ENCODE measurements around the gene OBSCN.

OBSCN gene

DNA sequence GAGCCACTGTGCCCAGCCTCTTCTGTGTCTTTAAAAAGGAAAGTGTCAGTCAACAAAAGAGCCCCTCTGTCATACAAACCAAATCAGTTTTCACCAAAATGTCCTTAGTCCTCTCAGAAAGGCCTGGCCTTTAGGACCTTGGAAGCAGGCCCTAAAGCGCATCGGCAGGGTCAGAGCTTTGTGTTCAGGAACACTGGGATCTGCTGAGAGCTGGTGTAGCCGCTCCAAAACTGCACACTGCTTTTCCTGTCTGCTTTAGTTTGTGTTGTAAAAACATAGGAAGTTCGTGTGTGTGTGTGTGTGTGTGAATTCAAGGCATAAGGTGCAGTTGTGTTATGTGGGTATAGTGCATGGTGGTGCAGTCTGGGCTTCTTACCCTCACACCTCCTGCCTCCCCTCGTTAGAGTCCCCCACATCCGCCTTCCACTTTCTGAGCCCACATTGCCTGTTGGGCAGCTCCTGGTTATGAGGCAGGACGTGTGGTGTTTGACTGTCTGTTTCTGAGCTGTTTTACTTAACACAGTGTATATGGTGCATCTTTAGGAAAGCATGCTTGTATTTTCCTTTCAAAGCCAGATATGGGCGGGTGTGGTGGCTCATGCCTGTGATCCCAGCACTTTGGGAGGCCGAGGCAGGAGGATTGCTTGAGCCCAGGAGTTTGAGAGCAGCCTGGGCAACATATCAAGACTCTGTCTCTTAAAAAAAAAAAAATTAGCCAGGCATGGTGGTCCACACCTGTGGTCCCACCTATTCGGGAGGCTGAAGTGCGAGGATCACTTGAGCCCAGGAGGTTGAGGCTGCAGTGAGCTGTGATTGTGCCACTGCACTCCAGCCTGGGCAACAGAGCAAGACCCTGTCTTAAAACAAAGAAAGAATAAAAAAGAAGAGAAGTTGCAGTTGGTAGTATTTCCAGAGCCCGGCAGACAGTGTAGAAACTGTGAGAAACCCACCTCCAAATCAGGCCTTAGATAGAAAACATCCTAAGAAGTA is 29.8 kb upstream of the OBSCN start:
- ChIA-PET POLR2A (no interaction called here), CTCF (no interaction called here)
- TF ChIP-seq HDGF (IDR thresholded peaks at IDR 0.05; ENCODE audit: borderline replicate concordance) (no peak), FOXK2 (IDR thresholded peaks at IDR 0.05) (no peak), FOXM1 (IDR thresholded peaks at IDR 0.05; ENCODE audit: borderline replicate concordance) (no peak), ZNF384 (IDR thresholded peaks at IDR 0.05) (no peak), PKNOX1 (IDR thresholded peaks at IDR 0.05) (no peak), ARNT (IDR thresholded peaks at IDR 0.05) (no peak), BHLHE40 (IDR thresholded peaks at IDR 0.05; ENCODE audit: borderline replicate concordance) (no peak), SP1 (IDR thresholded peaks at IDR 0.05) (no peak), NFRKB (IDR thresholded peaks at IDR 0.05) (no peak), FOXA1 (IDR thresholded peaks at IDR 0.05) (no peak), ELF4 (IDR thresholded peaks at IDR 0.05) (no peak), L3MBTL2 (conservative IDR thresholded peaks at IDR 0.05) (no peak), CTBP1 (IDR thresholded peaks at IDR 0.05; ENCODE audit: borderline replicate concordance) (no peak), LEF1 (IDR thresholded peaks at IDR 0.05; ENCODE audit: borderline replicate concordance) (no peak)
- no peak for DNase-seq (ENCODE audit: extremely low spot score)

- CTCF ChIA-PET = no interaction called here
- DNase-seq (ENCODE audit: extremely low spot score) = no peak
- TF ChIP-seq ELF4 (IDR thresholded peaks at IDR 0.05) (no peak), SP1 (IDR thresholded peaks at IDR 0.05) (no peak), FOXA1 (IDR thresholded peaks at IDR 0.05) (no peak), HDGF (IDR thresholded peaks at IDR 0.05; ENCODE audit: borderline replicate concordance) (no peak)
- POLR2A ChIA-PET = no interaction called here
Observed at GRCh38 chr1:228178737-228179684, 28.8 kb upstream of the OBSCN start.

DNA sequence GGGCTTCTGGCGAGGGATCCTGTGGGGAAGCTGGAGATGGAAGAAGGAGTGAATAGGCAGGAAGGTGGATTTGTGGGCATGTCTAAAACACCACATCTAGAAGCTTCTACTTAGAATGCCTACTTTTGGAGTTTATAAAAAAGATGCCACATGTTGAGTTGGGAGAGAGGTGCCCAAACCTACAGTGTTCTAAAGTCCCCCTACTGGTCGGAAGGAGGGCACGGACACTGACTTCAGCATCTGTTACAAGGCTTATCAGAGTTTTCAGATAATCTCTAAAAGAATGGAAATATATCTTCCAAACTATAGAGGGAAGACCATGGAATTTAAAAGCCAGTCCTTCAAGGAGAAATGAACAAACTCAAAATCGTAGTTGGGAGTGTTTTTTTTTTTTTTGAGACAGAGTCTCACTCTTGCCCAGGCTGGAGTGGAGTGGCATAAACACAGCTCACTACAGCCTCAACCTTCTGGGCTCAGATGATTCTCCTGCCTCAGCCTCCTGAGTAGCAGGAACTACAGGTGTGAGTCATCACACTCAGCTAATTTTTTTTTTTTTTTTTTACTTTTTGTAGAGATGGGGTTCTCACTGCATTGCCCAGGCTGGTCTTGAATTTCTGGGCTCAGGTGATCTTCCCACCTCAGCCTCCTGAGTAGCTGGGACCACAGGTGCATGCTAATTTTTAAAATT is 27.4 kb upstream of the OBSCN start:
- ChIA-PET POLR2A (no interaction called here), CTCF (interaction anchor here (0.7 to 1.0 kb wide), 3 partner anchors 26 to 50 kb away, joined by 3 to 4 read pairs (median 4); no protein-coding TSS in a partner anchor)
- TF ChIP-seq FOXK2 (IDR thresholded peaks at IDR 0.05) (no peak), FOXM1 (IDR thresholded peaks at IDR 0.05; ENCODE audit: borderline replicate concordance) (no peak)
- DNase-seq (ENCODE audit: extremely low spot score) = no peak

DNA sequence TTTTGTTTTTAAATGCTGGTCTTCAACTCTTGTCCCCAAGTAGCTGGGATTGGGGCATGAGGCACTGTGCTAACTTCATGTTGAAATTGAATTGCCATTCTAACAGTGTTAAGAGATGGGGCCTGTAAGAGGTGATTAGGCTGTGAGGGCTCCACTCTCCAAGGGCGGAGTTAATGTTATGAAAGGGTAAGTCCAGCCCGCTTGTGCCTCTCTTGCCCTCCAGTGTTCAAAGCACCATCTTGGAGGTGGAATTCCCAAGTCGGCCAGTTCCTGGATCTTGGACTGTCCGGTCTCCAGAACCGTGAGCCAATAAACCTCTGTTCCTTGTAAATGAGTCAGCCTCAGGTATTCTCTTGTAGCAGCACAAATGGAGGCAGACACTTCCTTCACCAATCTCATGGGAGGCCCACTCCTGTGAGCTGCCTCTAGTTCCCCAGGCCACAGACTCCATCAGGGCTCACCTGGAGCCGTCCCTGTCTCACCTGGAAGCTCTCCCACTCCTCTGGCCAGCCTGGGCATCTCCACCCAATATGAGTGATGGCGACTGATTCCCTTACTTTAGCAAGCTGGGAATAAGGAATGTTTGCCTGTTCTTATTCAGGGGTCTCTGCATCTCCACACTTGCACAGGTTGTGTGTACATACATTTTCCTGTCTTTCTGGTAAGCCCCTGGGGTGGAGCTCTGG is 26.7 kb upstream of the OBSCN start:
- CTCF ChIA-PET = interaction anchor here (0.7 kb wide), 1 partner anchor 26 kb away, joined by 3 read pairs; no protein-coding TSS in a partner anchor
- POLR2A ChIA-PET = no interaction called here
- TF ChIP-seq FOXK2 (IDR thresholded peaks at IDR 0.05) (no peak), FOXA1 (IDR thresholded peaks at IDR 0.05) (no peak), CTBP1 (IDR thresholded peaks at IDR 0.05; ENCODE audit: borderline replicate concordance) (no peak), ELF4 (IDR thresholded peaks at IDR 0.05) (no peak), PKNOX1 (IDR thresholded peaks at IDR 0.05) (no peak), SUZ12 (IDR thresholded peaks at IDR 0.05) (no peak)

GRCh38 chr1:228181645-228182034 is 26.2 kb upstream of the OBSCN start:
- TF ChIP-seq TARDBP (IDR thresholded peaks at IDR 0.05) (no peak), ARNT (IDR thresholded peaks at IDR 0.05) (no peak)
- POLR2A ChIA-PET = interaction anchor here (0.6 kb wide), 1 partner anchor 15 kb away, joined by 3 read pairs; no protein-coding TSS in a partner anchor
- DNase-seq (ENCODE audit: extremely low spot score) = no peak
- CTCF ChIA-PET = no interaction called here

More for the DNA sequence above, 26.7 kb upstream of the OBSCN start:
- no peak for DNase-seq (ENCODE audit: extremely low spot score)

- CTCF ChIA-PET = no interaction called here
- TF ChIP-seq ZNF384 (IDR thresholded peaks at IDR 0.05) = no peak
- no peak for TF ChIP-seq ARNT (IDR thresholded peaks at IDR 0.05)
- no peak for TF ChIP-seq FOXM1 (IDR thresholded peaks at IDR 0.05; ENCODE audit: borderline replicate concordance)
- no peak for TF ChIP-seq TARDBP (IDR thresholded peaks at IDR 0.05)
- TF ChIP-seq BHLHE40 (IDR thresholded peaks at IDR 0.05; ENCODE audit: borderline replicate concordance) = no peak
- TF ChIP-seq PKNOX1 (IDR thresholded peaks at IDR 0.05) = no peak
- TF ChIP-seq CTBP1 (IDR thresholded peaks at IDR 0.05; ENCODE audit: borderline replicate concordance) = no peak
- TF ChIP-seq ELF4 (IDR thresholded peaks at IDR 0.05) = no peak
- no peak for TF ChIP-seq LEF1 (IDR thresholded peaks at IDR 0.05; ENCODE audit: borderline replicate concordance)
- TF ChIP-seq NFRKB (IDR thresholded peaks at IDR 0.05) = no peak
- TF ChIP-seq SP1 (IDR thresholded peaks at IDR 0.05) = no peak
- TF ChIP-seq FOXK2 (IDR thresholded peaks at IDR 0.05) = no peak
- TF ChIP-seq FOXA1 (IDR thresholded peaks at IDR 0.05) = no peak
- TF ChIP-seq L3MBTL2 (conservative IDR thresholded peaks at IDR 0.05) = no peak
- no peak for DNase-seq (ENCODE audit: extremely low spot score)
- POLR2A ChIA-PET = interaction anchor here (0.6 kb wide), 1 partner anchor 16 kb away, joined by 3 read pairs; no protein-coding TSS in a partner anchor
Observed at GRCh38 chr1:228182296-228183030, 25.4 kb upstream of the OBSCN start.

Data from HEK293T (cell line).